Cerebellar nuclear complex (tissue), 1 donor: ENCODE data around the gene TMEM236.
"Not testable (repeated sequence)": the region's sequence is repeated elsewhere in the genome, so short reads cannot be mapped to it uniquely, and the experiment has no call there.

Experiments
- DNase-seq, 2 experiments: peaks; one replicate each; lab custom pipeline; 2025; lab: John Stamatoyannopoulos, UW

The TMEM236 gene, protein sequence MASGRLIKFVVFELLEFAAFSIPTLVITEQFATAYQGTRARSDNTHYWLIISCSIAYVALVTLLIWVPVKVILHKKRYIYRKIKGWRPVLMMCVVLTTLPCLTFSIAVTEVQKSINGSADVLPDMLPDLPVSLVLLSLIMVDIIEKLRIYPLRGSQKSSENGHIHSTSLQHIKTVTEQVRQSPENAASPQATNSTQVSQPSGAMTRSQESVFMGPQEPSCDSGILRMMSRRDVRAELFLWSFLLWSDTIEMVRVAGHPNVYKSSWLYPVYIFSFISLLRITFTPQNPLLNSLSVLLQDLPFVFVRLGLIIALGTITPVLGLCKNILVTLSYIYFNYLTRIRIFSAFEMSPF

DNA sequence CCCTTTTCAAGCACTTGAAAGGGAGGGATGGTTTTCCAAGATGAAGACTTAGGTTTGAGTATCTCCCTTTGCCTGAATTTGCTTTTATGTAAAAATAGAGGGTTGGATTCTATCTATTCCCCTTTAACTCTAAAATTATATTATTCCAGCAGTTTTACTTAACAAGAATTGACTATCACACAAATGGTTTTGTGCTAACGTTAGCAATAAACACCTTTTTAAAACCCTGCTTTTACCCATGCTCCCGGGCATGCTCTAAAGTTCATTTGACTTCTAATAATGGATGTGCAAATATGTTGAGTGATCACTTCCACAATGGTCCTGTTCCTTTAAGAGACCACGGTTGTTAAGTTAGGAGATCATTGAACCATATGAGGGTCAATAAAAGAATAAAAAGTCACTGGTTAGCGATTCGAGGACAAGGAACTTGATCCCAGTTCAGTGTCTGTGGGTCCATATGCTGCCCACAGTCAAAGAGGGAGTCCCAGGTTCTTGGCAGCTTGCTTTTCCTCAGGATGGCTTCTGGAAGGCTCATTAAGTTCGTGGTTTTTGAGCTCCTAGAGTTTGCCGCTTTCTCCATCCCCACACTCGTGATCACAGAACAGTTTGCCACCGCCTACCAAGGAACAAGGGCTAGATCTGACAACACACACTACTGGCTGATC, at the start of gene TMEM236:
Gene TMEM236 (plus strand): TSS at position 421 of the 665 bp plus-strand sequence. CDS start 95 bp downstream, at position 516.
- no peak for DNase-seq

DNA sequence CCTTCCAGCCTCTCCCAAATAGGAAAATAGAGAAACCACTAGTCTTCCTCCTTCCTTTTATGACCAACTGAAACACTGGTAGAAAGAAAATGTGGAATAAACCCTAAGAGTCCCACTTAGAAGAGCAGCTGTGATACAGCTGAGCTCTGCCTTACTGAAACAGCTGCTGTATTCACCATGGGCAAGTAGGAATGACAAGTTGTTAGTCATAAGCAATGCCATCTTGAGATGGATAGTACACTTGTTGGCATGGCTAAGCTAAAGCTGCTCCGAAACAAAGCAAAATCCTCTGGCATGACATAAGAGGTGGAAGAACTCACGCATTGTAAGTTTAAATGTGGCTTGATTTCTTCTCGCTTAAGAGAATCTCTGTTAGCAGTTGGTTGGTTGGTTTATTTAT, 48.3 kb upstream of the TMEM236 start:
- DNase-seq = no peak

DNA sequence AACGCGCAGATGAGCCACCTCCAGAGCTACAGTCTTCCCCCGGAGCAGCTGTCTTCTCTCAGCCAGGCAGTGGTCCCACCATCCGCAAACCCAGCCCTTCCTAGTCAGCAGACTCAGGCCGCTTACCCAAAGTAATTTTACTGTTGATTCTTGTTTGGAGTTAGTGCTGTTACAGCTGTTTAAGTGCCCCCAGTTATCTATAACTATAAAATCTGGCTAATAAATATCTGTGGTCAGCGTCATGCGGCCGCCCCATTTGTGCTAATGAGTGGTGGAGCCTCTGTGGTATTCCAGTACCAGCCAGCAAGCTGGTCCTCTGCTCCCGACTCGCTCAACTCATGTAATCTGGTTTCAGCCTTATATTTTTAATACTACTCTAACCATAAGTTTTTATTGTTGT, 43.2 kb upstream of the TMEM236 start:
- no peak for DNase-seq

DNA sequence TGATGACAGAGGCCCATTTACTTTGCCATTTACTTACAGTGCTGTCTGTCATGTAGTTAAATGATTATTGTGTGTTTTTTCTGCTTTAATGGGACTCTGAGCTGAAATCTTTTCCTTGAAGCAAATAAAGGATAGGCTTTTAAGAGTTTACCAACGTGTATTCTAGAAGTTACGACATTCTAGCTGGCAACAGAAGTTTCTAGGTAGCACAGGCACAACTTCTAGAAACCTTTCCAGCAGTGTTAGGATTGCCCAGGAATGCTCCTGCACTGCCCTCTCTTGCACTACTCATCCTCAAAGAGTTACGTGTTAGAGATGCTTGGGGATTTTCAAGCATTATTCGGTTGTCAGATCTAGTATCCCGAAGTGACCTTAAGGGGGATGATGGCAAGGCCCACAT, 42.5 kb upstream of the TMEM236 start:
- no peak for DNase-seq

DNA sequence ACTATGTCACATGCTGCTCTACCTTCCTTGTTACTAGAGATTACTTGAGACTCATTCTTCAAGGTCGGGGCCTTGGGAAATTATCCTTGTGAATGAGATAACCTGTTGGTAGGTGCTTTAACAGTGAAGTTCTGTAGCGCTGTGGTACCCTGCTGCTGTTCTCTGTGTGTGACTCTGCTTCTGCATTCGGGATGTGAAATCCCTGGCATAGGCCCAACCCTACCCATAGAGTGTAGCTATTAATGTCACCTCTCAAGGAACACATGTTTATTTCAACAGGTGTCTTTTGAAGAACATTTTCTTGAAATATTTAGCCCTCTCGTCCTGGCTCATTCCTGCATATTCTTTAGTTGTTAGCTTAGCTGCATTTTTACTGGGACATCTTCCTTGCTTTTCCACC, 41.8 kb upstream of the TMEM236 start:
- DNase-seq = no peak

DNA sequence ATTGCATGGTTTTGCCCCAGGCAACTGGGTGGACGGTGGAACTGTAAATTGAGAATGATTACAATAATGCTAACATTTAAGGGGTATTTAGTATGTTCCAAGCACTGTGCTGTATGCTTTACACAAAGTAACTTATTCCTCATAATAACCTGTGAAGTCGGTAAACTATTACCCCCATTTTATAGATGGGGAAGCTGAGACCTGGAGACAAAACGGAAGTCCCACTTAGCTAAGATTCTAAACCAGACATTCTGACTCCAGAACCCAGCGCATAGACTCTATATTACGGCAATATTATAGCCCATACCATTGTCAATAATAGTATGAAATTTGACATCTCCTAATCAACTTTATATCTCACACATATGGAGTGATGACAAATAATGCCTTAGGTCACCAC, 39.9 kb upstream of the TMEM236 start:
- DNase-seq = no peak

DNA sequence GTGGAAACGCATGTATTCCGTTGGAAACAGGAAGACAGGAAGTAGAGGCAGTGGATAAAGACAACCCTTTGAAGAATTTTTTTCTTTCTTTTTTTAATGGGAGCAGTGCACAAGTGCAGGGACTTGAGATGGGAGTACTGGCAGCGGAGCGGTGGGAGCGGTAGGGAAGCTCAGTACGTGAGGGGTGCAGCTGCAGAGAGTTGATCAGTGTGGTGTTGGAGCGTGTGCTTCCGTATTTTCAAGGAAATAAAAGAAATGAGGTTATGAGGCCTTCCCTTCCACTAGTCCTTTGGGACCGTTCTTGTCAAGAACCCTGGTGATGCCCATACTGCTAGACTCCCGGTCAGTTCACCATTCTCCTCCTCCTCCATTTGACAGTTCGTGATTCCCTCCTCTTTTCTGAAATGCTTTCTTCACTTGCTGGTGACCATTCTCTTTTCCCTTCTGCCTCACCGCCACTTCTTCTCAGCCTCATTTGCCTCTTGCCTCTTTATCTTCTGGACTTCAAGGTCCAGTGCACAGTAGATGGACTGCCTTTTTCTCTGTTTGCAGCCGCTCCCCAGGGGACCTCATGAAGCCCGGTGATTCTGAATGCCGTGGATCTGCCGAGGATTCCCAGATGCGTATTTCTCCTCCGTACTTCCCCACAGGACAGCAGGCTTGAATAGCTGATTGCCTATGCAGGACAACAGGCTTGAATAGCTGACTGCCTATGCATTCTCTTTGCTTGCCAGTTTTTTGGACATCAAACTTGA, 39.1 kb upstream of the TMEM236 start:
- DNase-seq = peak in 1 of 2 experiments; percentile 11

DNA sequence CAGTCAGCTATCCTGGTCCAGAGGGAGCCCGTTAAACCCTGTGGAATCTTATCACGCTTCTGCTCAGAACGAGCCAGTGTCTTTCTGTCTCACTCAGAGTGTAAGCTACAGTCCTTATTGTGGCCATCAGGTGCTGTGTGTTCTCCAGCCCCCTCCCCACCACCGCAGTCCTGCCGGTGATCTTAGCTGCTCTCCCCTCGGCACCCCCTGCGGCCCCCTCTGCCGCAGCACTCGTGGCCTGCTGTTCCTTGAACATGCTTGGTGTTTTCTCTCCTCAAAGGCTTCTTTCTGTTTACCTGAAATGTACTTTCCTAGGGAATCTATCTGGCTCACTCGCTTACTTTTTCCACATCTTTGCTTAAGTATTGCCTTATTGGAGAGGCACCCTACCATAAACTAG, 38.2 kb upstream of the TMEM236 start:
- DNase-seq = no peak

DNA sequence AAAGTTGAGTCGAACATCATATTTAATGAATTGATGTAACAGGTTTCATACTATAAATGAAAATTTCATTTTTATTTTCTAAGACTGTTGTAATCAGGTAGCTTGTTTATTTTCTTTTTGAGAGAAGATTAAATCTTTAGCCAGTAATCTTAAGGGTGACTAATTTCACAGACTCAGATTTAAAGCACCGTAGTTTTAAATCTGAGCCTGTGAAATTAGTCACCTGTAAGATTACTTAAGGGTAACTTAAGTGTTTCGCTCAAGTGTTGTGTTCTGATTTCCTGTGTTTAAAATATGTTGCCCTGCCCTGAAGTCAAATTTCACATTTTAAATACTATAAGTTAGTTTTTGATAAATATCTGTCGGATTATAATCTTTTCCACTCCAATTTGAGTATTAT, 35.8 kb upstream of the TMEM236 start:
- no peak for DNase-seq

DNA sequence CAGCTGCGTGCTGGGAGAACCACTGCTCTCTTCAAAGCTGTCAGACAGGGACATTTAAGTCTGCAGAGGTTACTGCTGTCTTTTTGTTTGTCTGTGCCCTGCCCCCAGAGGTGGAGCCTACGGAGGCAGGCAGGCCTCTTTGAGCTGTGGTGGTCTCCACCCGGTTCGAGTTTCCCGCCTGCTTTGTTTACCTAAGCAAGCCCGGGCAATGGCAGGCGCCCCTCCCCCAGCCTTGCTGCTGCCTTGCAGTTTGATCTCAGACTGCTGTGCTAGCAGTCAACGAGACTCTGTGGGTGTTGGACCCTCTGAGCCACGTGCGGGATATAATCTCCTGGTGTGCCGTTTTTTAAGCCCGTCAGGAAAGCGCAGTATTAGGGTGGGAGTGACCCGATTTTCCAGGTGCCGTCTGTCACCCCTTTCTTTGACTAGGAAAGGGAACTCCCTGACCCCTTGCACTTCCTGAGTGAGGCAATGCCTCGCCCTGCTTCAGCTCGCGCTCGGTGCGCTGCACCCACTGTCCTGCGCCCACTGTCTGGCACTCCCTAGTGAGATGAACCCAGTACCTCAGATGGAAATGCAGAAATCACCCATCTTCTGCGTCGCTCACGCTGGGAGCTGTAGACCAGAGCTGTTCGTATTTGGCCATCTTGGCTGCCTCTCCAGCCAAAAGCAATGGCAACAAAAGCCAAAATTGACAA, 29.5 kb upstream of the TMEM236 start:
- not testable (repeated sequence) for DNase-seq

DNA sequence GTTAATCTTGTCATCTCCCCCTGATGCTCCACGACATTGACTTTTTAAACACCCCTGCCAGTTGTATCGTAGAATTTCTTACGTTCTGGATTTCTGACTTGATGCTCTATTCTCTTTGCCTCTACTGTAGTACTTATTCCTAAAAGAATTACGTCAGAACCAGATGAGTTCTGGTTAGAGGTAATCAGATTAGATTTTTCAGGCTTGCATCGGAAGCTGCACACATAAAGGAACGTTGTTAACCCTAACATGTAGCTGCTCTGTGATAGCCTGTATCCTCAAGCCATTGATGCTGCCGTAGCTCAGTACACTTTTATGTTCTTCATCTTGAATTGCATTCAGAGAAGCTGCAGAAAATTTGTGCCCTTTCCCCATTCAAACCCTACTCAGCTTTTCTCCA, 26.3 kb upstream of the TMEM236 start:
- no peak for DNase-seq

DNA sequence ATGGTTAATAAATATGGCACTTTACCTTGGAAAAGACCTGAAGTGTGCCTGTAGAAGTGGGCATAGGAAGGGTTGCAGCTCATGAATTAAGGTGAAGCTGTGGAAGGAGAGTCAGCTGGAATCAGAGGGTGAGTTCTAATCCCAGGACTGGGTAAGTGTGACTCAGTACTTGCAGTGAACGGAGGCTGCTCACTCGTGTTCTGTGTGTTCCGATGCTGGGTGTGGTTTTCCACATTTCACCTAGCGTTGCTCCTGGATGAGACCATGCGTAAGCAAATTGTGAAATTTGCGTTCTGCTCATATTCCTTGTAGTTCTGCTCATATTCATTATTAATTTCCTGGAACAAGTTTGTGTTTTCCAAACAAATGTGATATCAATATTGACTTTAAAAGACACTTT, 22.4 kb upstream of the TMEM236 start:
- no peak for DNase-seq

DNA sequence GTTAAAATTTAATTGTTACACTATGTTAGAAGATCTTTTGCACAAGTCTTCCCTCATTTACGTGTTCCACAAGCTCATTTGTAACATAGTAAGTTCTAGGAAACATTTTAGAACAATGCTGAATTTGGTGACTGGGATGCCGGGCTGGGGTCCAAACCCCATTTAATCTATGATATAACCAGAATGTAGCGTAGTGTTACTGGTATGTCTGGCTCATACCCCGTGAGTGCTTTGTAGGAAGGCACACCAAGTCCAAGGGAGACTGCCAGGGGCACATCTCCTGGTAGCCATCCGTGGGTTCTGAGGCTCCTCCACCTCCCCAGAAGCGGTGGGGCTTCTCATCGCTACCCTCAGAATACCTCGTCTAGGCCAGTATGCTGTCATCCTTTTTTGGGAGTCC, 21.3 kb upstream of the TMEM236 start:
- no peak for DNase-seq

DNA sequence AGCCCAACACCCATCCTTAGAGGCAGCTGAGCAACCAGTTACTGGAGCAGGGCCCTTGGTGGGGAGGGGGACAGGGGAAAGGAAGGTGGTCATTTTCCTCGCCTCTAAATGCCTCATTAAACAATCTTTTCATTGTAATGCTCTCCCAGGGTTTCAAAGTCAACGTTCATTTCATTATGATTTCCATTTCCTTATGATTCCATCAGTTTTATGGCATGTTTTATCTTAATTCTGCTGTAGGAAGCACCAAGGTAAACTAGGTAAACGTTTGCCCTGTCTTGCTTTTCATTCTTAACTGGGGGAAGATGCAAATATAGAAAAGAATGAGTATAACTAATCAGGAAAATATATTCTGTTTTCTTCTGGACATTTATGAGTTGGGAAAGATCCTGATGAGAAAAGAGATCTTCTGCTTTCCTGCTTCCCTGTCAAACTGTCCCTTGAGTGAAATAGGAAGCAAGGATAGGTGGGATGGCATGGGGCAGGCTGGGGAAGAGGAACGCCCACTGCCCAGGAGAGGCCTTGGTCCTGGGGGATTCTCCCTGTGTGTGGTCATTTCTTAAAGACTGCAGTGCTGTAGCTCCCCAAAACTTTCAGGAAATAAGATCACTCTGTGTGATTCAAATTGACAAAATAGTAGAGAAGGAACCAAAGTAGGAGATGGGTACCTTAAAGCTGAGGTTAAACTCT, 20.5 kb upstream of the TMEM236 start:
- no peak for DNase-seq

DNA sequence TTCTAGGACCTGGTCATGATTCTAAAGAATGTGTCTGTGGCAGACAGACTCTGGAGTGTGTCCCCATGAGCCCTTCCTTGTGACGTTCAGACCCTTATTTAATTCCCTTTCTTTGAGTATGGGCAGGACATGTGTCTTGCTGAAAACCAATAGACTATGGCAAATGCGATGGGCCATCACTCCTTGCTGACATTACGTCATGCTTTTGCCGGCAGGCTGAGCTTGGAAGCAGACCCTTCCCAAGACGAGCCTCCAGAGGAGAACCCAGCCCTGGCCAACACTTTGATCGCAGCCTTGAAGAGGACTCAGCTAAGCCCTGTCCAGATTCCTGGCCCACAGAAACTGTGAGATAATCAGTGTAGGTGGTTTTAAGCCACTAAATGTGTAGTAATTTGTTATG, 18.4 kb upstream of the TMEM236 start:
- no peak for DNase-seq

DNA sequence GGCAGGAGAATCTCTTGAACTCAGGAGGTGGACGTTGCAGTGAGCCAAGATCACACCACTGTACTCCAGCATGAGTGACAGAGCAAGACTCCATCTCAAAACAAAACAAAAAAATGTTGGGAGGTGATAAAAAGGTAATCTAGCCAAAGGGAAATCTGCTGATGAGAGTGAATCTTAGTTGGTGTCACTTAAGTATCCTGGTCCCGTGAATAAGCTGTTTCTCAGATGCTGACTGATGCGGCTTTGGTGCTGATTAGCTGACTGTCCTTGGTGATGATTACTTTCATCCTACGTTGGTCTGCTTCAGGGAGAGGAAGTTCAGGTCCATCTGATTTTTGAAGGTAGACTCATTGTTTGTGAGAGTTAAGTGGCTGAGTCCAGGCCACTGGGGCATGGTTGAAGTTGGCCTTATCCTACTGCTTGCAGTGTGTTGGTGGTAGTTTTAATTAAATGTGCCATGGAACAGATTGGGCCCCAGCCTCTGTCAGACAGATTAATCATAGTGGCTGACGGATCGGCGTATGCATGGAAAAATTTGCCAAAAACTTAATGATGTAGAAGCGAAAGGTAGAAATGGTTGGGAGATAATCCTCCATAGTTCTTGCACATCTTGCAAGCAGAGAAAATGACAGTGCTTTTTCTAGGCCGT, 17.4 kb upstream of the TMEM236 start:
- DNase-seq = peak; percentile 38 to 73

DNA sequence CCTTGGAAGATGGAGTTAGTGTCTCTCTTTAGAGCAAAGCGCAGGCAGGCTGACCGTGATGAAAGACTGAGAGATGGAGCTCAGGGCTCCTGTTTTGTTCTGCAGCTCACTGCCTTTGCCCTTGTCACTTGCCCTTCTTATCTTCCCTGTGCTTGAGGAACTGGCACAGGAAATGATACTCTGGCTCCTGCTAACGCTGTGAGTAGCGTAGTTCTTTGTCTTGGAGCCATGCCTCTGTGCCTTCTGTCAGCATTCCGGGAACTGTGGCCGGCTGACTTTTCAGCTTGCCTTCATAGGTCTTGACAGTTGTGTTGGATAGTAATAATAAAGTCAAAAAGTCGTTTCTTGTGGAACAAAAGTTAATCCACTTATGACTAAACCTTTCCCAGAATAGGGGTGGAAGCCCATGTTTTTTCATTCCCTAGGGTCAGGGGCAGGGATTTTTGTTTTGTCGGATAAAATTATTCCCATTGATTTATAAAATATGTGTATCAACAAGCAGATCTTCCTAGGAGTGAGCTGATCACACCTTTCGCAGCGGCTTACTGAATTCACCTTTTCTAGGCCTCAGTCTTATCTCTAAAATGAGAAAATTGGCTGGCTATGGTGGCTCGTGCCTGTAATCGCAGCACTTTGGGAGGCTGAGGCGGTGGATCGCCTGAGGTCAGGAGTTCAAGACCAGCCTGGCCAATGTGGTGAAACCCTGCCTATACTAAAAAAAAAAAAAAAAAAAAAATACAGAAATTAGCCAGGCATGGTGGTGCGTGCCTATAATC, 16.6 kb upstream of the TMEM236 start:
- peak in 1 of 2 experiments; percentile 73 for DNase-seq

DNA sequence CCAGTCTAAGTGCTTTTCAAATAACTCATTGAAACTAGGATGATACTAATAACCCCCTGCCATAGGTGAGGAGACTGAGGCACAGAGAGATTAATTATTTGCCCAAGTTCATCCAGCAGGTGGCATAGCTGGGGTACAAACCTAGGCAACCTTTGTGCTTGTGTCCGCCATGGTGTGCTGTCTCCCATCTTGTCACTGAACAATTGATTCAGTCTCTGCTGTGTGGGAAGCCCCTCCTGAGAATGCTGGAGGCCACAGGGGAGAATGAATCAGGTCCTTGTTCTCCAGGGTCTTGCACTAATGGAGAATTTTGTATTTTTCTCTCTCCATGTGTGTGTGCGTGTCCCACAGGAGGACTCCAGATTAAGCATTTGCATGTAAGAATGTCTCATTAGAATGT, 15.8 kb upstream of the TMEM236 start:
- no peak for DNase-seq

DNA sequence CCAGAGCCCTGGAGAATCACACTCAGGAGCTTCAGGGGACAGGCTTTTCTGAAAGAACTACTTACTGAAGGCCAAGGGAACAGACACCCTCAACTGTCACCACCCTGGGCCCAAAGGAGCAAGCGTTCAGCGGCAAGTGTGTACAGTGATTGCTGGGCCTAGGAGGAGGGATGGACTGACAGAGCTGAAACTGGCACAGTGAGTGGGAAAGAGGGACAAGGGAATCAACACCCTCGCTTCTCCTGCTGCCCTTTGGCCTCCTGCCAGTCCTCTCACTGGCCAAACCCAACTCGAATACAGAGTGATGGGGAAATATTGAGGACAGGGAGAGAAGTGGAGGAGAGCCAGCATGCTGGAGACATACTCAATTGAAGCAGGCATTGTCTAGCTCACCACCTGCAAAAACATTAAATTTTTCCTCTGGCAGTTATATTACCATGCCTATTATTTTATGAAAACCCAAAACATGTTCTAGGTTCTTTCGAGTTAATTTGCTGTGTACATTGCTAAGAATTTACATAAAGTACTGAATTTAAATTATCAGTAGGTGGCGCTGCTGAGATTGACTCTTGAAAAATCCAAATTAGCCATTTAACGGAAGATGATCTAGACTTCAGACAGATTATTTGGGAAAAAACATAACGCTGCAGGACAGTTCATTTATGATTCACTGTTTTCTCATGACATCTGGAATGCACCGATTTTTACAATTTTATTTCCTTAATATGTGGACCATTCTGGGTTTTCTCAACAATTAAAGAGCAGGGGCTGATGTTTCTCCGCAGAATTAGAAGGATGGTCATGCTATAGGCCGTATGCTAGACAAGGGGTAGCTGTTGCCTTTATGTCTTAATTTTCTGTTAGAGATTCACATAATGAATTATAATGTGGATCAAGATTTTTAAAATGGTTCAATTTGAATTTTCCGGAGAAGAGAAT, 14.7 kb upstream of the TMEM236 start:
- DNase-seq = peak in 1 of 2 experiments; percentile 18
